HG03378 (cell line): ENCODE measurements around the gene MEI1.

Experiments
- ATAC-seq: cut with Tn5 transposase; IDR thresholded peaks from one replicate; pipeline ENCODE4 v1.9.1; 2021; ENCODE audit warnings: mild to moderate bottlenecking, moderate library complexity; ENCODE audit not compliant: unreplicated experiment

Gene MEI1

GRCh38 chr22:41781507-41781906 is 82.2 kb downstream of the MEI1 start:
- peak; percentile 22 for ATAC-seq

GRCh38 chr22:41782316-41782715 is 83.0 kb downstream of the MEI1 start:
- no peak for ATAC-seq

- ATAC-seq, result no peak
Measured at GRCh38 chr22:41782751-41783150, 83.4 kb downstream of the MEI1 start.

- ATAC-seq, result no peak
Measured at GRCh38 chr22:41787331-41787730, 88.0 kb downstream of the MEI1 start.

GRCh38 chr22:41793871-41794270 is 94.6 kb downstream of the MEI1 start:
- no peak for ATAC-seq

- no peak for ATAC-seq
Measured at GRCh38 chr22:41798736-41799135, 99.4 kb downstream of the MEI1 start.

- no peak for ATAC-seq
Measured at GRCh38 chr22:41799486-41800347, 100.4 kb downstream of the MEI1 start.

GRCh38 chr22:41800348-41801146 is 101.2 kb downstream of the MEI1 start, which contains the start of gene CCDC134:
CCDC134 (plus strand) TSS chr22:41800679; CDS start chr22:41808891, 8,212 bp downstream.
- ATAC-seq, result no peak

- no peak for ATAC-seq
Measured at GRCh38 chr22:41801147-41801819, 102.0 kb downstream of the MEI1 start.

GRCh38 chr22:41801886-41802285 is 102.6 kb downstream of the MEI1 start:
- ATAC-seq, result no peak

- no peak for ATAC-seq
Measured at GRCh38 chr22:41805639-41806038, 106.3 kb downstream of the MEI1 start.

GRCh38 chr22:41808400-41808799 is 109.1 kb downstream of the MEI1 start:
- no peak for ATAC-seq

GRCh38 chr22:41810022-41810421 is 110.7 kb downstream of the MEI1 start:
- ATAC-seq, result no peak

GRCh38 chr22:41812805-41813545 is 113.7 kb downstream of the MEI1 start:
- ATAC-seq, result no peak

GRCh38 chr22:41813726-41814410 is 114.6 kb downstream of the MEI1 start:
- no peak for ATAC-seq

- ATAC-seq, result no peak
Measured at GRCh38 chr22:41815716-41816115, 116.4 kb downstream of the MEI1 start.

- no peak for ATAC-seq
Measured at GRCh38 chr22:41816241-41816640, 116.9 kb downstream of the MEI1 start.

GRCh38 chr22:41816871-41817270 is 117.6 kb downstream of the MEI1 start:
- no peak for ATAC-seq

GRCh38 chr22:41818011-41818410 is 118.7 kb downstream of the MEI1 start:
- ATAC-seq, result no peak

GRCh38 chr22:41818596-41818995 is 119.3 kb downstream of the MEI1 start:
- ATAC-seq, result no peak
